NCI-H748 treated with DMSO at 0.1 percent for 48 hours (cell line): ENCODE measurements around the gene C5orf63.
"Not testable (repeated sequence)": the region's sequence is repeated elsewhere in the genome, so short reads cannot be mapped to it uniquely, and the experiment has no call there.

Source experiments
- DNase-seq: peaks from one replicate; lab custom pipeline; 2025; lab: John Stamatoyannopoulos, UW

The C5orf63 gene

GRCh38 chr5:127030259-127031146 lies 42.8 kb downstream of the C5orf63 start, which contains the start of gene MARCHF3:
TSS of gene MARCHF3 (minus strand) at chr5:127030558. CDS start at chr5:126918171, 112,387 bp downstream.
- DNase-seq: peak; percentile 91

- peak; percentile 81 for DNase-seq
These were observed 43.6 kb downstream of the C5orf63 start for GRCh38 chr5:127029581-127030258.

- DNase-seq: peak; percentile 47
These were observed 44.4 kb downstream of the C5orf63 start for GRCh38 chr5:127028822-127029457.

GRCh38 chr5:127027539-127027938 lies 45.8 kb downstream of the C5orf63 start:
- DNase-seq: no peak

GRCh38 chr5:127026166-127026565 lies 47.1 kb downstream of the C5orf63 start:
- no peak for DNase-seq

- DNase-seq: no peak
These were observed 47.8 kb downstream of the C5orf63 start for GRCh38 chr5:127025467-127025866.

GRCh38 chr5:127024821-127025220 lies 48.5 kb downstream of the C5orf63 start:
- no peak for DNase-seq

GRCh38 chr5:127023552-127024191 lies 49.6 kb downstream of the C5orf63 start:
- not testable (repeated sequence) for DNase-seq

- no peak for DNase-seq
These were observed 50.5 kb downstream of the C5orf63 start for GRCh38 chr5:127022846-127023245.

GRCh38 chr5:127019928-127020327 lies 53.4 kb downstream of the C5orf63 start:
- DNase-seq: no peak

- DNase-seq: not testable (repeated sequence)
These were observed 56.6 kb downstream of the C5orf63 start for GRCh38 chr5:127016722-127017121.

GRCh38 chr5:127015716-127016115 lies 57.6 kb downstream of the C5orf63 start:
- no peak for DNase-seq

- DNase-seq: no peak
These were observed 58.7 kb downstream of the C5orf63 start for GRCh38 chr5:127014573-127014972.

- DNase-seq: no peak
These were observed 59.9 kb downstream of the C5orf63 start for GRCh38 chr5:127013407-127013806.

GRCh38 chr5:127012916-127013315 lies 60.4 kb downstream of the C5orf63 start:
- no peak for DNase-seq

- no peak for DNase-seq
These were observed 61.2 kb downstream of the C5orf63 start for GRCh38 chr5:127011961-127012644.

GRCh38 chr5:127011153-127011552 lies 62.1 kb downstream of the C5orf63 start:
- no peak for DNase-seq

GRCh38 chr5:127010362-127010761 lies 62.9 kb downstream of the C5orf63 start:
- DNase-seq: no peak

- no peak for DNase-seq
These were observed 63.5 kb downstream of the C5orf63 start for GRCh38 chr5:127009784-127010183.

- DNase-seq: no peak
These were observed 64.9 kb downstream of the C5orf63 start for GRCh38 chr5:127008300-127008975.

- DNase-seq: no peak
These were observed 65.8 kb downstream of the C5orf63 start for GRCh38 chr5:127007522-127007921.
